ENCODE data around the gene YPEL1. TPM values are rescaled to one million over a fixed set of nuclear protein-coding genes. Genes with fewer than 3 reads are reported as not detected.
"Not testable (repeated sequence)": the region's sequence is repeated elsewhere in the genome, so short reads cannot be mapped to it uniquely, and the experiment has no call there.

YPEL1 gene
- total RNA-seq, 4 donors from 2014 or later = 2.3 to 13.7 (median 7.6) TPM

DNA sequence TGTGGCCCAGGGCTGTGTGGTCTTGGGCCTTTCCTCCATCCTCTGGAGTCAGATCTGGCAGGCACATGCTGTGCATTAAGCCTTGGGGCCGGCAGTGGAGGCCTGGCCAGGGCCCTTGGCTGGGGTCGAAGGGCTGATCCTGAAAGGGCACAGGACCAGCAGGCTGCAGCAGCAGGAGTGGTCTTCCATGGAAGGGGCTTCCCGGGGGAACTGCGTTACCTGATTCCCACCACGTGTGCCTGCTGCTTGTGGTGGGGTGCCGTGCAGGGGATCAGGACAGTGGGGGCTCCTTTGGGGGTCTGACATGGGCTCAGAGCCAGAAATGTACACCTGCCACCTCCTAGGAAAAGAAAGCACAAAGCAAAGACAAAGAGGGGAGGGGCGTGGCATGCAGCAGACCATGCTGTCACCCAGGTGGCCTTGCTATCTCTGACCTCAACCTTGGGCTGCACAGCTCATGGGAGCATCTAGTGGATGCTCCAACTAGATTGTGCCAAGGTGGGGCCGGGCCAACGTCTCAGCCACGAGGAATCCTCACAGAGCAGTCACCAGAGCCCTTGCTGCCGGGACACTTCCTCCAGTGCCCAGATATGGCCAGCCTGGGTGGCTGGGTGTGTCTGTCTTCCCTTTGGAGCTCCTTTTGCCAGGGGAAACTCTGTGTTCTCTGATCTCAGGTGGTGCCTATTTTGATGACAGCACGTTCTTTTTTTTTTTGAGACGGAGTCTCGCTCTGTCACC, 17.9 kb upstream of the YPEL1 start:
- no peak overlapping the region for H3K4me3 ChIP-seq
- H3K27me3 ChIP-seq = no peaks in the 10 kb centered on the region
- no peaks in the 10 kb centered on the region for H3K36me3 ChIP-seq
- TF ChIP-seq POLR2A (IDR thresholded peaks at IDR 0.05) = no peak
- TF ChIP-seq, protein P1, sequence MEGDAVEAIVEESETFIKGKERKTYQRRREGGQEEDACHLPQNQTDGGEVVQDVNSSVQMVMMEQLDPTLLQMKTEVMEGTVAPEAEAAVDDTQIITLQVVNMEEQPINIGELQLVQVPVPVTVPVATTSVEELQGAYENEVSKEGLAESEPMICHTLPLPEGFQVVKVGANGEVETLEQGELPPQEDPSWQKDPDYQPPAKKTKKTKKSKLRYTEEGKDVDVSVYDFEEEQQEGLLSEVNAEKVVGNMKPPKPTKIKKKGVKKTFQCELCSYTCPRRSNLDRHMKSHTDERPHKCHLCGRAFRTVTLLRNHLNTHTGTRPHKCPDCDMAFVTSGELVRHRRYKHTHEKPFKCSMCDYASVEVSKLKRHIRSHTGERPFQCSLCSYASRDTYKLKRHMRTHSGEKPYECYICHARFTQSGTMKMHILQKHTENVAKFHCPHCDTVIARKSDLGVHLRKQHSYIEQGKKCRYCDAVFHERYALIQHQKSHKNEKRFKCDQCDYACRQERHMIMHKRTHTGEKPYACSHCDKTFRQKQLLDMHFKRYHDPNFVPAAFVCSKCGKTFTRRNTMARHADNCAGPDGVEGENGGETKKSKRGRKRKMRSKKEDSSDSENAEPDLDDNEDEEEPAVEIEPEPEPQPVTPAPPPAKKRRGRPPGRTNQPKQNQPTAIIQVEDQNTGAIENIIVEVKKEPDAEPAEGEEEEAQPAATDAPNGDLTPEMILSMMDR (IDR thresholded peaks at IDR 0.05) = no peak
- intact Hi-C loops (cut with DNase I; ENCODE audit: low total_unique reads) = no loop called here
- no peak for DNase-seq
- no peak overlapping the region for H3K27ac ChIP-seq
- H3K4me1 ChIP-seq = no peaks in the 10 kb centered on the region
- H3K9me3 ChIP-seq = no peaks in the 10 kb centered on the region

DNA sequence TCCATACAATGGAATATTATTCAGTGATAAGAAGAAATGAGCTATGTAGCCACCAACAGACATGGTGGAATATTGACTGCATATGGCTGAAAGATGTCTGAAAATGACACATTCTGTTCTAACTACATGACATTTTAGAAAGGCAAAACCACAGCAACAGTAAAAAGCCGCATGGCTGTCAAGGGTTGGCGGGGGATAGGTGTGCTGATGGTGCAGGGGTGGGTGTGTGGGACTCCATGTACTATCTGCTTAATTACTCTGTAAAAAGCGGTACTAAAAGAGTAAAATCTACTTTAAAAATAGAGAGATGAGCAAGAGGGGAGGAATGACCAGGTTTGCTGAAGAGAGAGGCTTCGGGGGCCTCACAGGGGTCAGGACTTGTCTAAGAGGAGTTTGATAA, 16.7 kb upstream of the YPEL1 start:
- Histone ChIP-seq H3K4me1 (no peaks in the 10 kb centered on the region), H3K27ac (no peak overlapping the region), H3K36me3 (no peaks in the 10 kb centered on the region), H3K9me3 (no peaks in the 10 kb centered on the region), H3K27me3 (no peaks in the 10 kb centered on the region), H3K4me3 (no peak overlapping the region)
- TF ChIP-seq POLR2A (IDR thresholded peaks at IDR 0.05) = no peak
- TF ChIP-seq, protein P1 (IDR thresholded peaks at IDR 0.05) = no peak
- intact Hi-C loops (cut with DNase I; ENCODE audit: low total_unique reads) = no loop called here
- no peak for DNase-seq

DNA sequence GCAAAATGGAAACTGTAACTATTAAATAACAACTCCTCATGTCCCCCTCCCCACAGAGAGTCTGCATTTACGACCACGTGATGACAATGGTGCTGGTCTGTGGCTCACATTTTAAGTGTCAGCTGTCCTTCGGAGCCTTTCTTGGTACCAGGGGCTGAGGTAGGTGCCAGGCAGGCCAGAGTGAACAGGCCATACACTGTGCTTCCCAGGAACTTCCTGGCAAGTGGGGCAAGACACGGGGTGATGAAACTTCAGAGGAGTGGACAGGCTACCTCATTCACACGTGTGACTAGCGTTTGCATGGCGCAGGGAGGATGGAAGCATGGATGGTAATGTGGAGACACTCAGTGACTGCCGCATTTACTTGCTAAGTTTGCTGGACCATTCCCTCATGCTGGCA, 10.4 kb upstream of the YPEL1 start:
- no peak overlapping the region for H3K4me3 ChIP-seq
- no peaks in the 10 kb centered on the region for H3K27me3 ChIP-seq
- TF ChIP-seq POLR2A (IDR thresholded peaks at IDR 0.05) = no peak
- TF ChIP-seq, protein P1 (IDR thresholded peaks at IDR 0.05) = no peak
- H3K9me3 ChIP-seq = no peaks in the 10 kb centered on the region
- no peaks in the 10 kb centered on the region for H3K4me1 ChIP-seq
- H3K36me3 ChIP-seq = no peaks in the 10 kb centered on the region
- DNase-seq = no peak
- no peak overlapping the region for H3K27ac ChIP-seq
- intact Hi-C loops (cut with DNase I; ENCODE audit: low total_unique reads) = no loop called here

DNA sequence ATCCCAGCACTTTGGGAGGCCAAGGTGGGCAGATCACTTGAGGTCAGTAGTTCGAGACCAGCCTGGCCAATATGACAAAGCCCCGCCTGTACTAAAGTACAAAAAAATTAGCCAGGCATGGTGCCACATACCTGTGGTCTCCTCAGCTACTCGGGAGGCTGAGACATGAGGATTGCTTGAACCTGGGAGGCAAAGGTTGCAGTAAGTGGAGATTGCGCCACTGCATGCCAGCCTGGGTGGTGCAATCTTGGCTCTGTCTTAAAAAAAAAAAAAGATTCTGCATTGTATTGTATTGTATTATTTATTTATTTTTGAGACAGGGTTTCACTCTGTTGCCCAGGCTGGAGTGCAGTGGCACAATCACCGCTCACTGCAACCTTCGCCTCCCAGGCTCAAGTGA, 9.3 kb upstream of the YPEL1 start:
- H3K4me1 ChIP-seq; H3K27me3 ChIP-seq; H3K4me3 ChIP-seq; H3K36me3 ChIP-seq; intact Hi-C loops (cut with DNase I; ENCODE audit: low total_unique reads); H3K27ac ChIP-seq; H3K9me3 ChIP-seq; DNase-seq: not testable (repeated sequence)

DNA sequence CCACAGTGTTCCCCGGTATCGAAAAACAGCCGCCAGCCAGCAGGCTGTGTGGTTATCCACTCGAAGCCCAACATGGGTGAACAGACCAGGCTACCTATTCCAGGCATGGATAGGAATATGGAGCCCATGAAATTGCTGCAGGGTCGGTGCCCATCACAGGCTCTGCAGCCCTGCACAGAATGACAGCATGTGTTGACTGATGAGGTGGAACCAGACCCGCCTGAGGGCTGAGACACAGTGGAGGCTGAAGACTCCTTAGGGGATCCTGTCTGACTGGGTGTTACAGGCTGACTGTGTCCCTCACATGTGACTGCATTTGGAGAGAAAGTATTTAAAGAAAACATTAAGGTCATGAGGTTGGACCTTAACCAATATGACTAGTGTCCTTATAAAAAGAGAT, 6.2 kb upstream of the YPEL1 start:
- Histone ChIP-seq H3K4me3 (no peak overlapping the region), H3K4me1 (no peaks in the 10 kb centered on the region), H3K27me3 (no peaks in the 10 kb centered on the region), H3K36me3 (no peaks in the 10 kb centered on the region), H3K9me3 (no peaks in the 10 kb centered on the region), H3K27ac (no peak overlapping the region)
- TF ChIP-seq, protein P1 (IDR thresholded peaks at IDR 0.05) = no peak
- TF ChIP-seq POLR2A (IDR thresholded peaks at IDR 0.05) = no peak
- intact Hi-C loops (cut with DNase I; ENCODE audit: low total_unique reads) = no loop called here
- DNase-seq = no peak

DNA sequence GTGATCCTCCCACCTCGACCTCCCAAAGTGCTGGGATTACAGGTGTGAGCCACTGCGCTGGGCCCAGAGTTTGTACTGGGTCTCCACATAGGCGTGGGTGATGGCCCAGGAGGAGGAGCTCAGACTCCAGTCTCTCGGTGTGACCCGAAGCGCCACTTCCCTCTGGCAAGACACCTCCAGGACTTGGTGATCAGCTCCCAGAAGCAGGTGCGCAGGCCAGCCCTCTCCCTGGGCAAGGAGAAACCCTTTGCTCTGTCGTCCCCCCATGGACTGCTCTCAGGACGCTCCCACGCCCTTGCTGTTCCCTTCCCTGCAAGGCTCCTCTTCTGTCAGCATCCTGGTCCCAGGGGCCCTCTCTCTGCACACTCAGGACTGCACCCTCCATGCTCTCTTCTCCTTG, 5.5 kb upstream of the YPEL1 start:
- H3K27me3 ChIP-seq = no peaks in the 10 kb centered on the region
- H3K36me3 ChIP-seq = no peaks in the 10 kb centered on the region
- intact Hi-C loops (cut with DNase I; ENCODE audit: low total_unique reads) = no loop called here
- no peak for DNase-seq
- H3K9me3 ChIP-seq = no peaks in the 10 kb centered on the region
- H3K4me3 ChIP-seq = no peak overlapping the region
- no peak overlapping the region for H3K27ac ChIP-seq
- H3K4me1 ChIP-seq = no peaks in the 10 kb centered on the region
- TF ChIP-seq POLR2A (IDR thresholded peaks at IDR 0.05) = no peak

Data from uterus (tissue), 4 donors.